Muscle of arm (tissue), 12 donors: ENCODE measurements around the gene ZFP36L1. TPM values are rescaled to one million over a fixed set of nuclear protein-coding genes. Genes with fewer than 3 reads are reported as not detected.
A peak's percentile ranks its signal among the peaks of the same experiment; 100 is the strongest.

ENCODE experiments used
- DNase-seq: peaks from one replicate; pipeline ENCODE4 v3.0.0-alpha.2; 2013
- polyA plus RNA-seq, 12 donors: library from polyadenylated mRNA; unstranded; fragments of 120-200 nt; gene quantifications; one replicate each; pipeline ENCODE4 v1.2.1, GENCODE V29; 2013; ENCODE audit not compliant: insufficient read length in 12 of 12

The ZFP36L1 gene
- polyA plus RNA-seq, 12 donors = 156 to 487 (median 192) TPM

- no peak for DNase-seq
These were observed 26.4 kb upstream of the ZFP36L1 start for GRCh38 chr14:68819260-68819691.

DNA sequence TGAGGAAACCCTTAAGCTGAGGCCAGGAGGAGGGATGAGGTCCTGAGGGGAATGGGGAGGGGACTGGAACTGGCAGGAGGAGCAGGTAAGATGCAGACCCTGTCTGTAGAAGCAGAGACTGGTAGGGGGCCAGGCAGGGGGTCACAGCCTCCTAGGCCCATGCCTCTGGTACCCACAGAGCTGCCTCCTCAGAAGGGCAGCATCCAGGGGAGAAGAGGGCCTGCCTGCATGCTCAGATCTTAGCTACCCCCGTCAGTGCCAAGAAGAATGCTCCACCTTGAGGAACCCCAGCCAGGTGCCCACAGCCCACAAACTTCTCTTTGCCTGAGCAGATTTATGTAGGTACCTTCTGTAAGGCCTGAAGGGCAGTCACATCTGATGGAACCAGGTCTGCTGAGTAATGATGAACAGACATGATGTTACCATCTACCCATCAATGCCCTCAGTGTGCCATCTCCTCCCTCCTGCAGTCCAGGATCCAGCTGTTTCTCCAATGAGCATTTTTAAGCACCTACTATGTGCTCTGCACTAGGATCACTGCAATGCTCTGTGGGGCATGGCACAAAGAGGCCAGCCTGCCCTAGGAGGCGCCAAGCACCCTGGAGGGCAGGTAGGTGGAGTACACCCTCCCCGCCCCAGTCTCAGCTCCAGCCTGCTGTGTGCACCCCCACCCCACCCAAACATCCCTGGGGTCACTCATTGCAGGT is 24.8 kb upstream of the ZFP36L1 start:
- DNase-seq = no peak

GRCh38 chr14:68816943-68817430 is 24.1 kb upstream of the ZFP36L1 start:
- DNase-seq = no peak

DNA sequence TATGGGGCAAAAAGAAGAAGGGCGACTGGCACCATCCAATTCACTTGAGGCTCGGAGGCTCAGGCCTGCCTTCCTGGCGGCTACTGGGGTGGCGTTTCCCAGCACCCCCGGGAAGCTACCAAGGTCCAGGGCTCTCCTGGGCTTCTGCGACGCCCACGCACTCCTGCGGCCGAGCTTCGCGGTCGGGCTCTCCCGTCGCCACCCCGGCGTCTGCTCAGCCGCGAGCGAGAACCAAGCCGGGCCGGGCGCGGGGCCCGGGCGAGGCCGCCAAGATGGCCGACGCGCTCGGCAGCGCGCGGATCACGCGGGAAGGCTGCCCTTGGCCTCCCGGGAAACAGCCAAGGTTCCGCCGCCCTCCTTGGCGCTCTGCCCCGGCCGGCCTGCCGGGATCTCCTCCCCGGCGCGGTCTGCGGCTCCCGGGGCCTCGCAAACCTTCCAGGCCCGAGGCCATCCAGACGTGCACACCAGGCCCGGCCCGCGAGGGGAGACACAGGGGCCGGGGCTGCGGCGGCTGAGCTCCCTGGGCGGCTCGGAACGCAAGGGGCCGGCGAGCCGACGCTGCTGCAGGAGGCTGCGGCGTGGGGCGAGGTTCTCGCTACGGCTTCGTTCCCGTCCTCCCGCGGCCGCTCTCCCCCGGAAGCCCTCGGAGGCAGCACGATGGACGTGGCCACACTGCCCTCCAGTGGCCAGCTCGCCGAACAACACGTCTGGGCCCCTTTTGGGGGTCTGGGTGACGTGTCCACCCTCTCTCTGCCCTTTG is 23.5 kb upstream of the ZFP36L1 start:
- DNase-seq = peak; percentile 93

DNA sequence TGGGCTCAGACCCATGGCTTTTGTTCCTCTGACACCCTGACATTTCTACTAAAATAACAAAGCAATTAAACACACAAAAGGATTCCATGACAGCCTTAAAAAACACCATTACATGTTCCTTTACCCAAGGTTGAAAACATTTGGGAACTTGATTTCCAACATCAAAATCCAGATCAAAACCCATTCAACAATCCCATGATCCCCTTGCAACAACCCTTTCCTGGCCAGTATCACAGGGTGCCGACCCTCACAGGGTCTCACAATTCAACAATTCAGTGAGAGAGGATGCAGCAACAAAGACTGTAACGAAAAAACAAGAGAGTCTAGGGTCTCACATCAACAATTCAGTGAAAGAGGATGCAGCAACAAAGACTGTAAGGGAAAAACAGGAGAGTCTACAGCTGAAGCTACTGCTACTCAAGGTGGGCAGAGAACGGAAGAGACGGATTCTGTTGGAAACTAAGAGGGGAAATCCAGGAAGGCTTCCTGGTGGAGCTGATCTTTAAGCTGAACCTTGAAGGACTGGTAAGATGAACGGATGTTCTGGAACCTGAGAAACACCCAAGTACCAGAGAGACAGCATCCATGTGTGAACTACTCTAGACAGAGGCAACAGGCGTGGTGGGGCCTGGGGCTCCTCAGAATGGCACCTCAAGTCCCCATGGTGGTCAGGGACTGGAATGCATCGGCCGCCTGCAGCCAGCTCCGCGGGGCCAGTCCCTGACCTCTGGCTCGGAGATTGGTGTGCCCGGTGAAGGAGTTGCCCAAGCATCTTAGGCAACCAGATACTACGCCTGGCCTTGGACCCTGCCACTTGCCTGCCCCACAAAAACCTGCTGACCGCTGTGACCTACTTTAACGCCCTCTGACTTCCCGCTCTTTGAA is 22.7 kb upstream of the ZFP36L1 start:
- DNase-seq = no peak

GRCh38 chr14:68814539-68815297 is 21.9 kb upstream of the ZFP36L1 start:
- no peak for DNase-seq

- DNase-seq = no peak
These were observed 21.3 kb upstream of the ZFP36L1 start for GRCh38 chr14:68814238-68814538.

DNA sequence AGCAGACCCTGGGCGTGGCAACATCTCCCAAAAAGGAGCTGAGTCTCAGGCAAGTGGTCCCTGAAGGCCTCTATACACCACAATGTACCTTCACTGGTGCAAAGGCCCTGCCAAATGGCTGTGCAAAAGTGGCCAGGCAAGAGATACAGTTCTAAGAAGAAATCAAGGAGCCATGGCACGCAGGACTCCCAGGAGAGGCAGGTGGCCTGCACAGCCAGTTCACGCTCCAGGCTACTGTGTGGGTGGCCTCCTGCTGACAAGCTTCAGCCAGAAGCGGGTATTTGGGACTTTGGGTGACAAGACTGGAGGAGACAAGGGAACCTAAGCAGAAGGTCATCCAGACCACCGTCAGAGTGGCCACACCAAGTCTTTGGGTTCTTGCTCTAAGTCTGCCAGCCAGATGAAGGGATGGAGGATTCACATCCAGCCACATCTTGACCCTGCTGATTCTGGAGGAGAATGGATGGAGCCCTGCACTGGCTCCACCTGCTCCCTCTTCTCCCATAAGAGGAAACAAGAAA is 20.5 kb upstream of the ZFP36L1 start:
- no peak for DNase-seq

GRCh38 chr14:68811171-68811570 is 18.3 kb upstream of the ZFP36L1 start:
- no peak for DNase-seq

GRCh38 chr14:68810173-68811153 is 17.6 kb upstream of the ZFP36L1 start:
- DNase-seq = no peak

- DNase-seq = no peak
These were observed 16.7 kb upstream of the ZFP36L1 start for GRCh38 chr14:68809524-68809923.

- DNase-seq = no peak
These were observed 16.0 kb upstream of the ZFP36L1 start for GRCh38 chr14:68808696-68809480.

DNA sequence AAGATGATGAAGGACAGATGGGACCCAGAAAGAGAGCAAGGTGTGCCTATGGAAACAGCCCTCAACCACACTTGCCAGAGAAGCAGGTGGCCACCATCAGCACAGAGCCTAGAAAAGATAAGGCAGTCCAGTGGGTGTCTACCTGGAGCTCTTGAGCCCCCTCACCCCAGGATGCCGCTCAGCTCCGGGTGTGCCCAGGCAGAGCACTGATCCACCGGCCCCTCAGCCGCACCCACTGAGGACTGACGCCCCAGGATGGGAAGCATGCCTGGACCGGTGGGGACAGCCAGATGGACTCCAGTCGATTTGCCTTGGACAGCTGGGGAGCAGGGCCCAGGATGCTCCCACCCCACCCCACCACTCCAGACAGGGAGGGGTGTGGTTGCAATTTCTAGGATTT is 15.1 kb upstream of the ZFP36L1 start:
- DNase-seq = no peak

GRCh38 chr14:68807148-68807600 is 14.3 kb upstream of the ZFP36L1 start:
- no peak for DNase-seq

- no peak for DNase-seq
These were observed 13.8 kb upstream of the ZFP36L1 start for GRCh38 chr14:68806526-68807147.

GRCh38 chr14:68805414-68805813 is 12.5 kb upstream of the ZFP36L1 start:
- DNase-seq = no peak

GRCh38 chr14:68801631-68802030 is 8.8 kb upstream of the ZFP36L1 start:
- DNase-seq = no peak

DNA sequence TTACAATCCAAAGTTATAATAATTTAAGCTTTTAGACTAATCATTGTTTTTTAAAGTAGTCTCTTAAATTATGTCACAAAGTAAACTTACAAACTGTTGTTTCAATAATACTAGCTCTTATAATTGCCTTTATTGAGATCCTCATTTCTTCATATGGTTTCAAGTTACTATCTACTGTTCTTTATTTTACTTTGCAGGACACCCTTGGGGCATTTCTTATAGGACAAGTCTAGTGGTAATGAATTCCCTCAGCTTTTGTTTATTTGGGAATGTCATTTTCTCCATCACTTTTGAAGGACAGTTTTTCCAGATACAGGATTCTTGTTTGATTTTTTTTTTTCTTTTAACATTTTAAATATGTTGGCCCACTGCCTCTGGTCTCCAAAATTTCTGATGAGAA is 8.1 kb upstream of the ZFP36L1 start:
- DNase-seq = no peak

GRCh38 chr14:68800390-68800789 is 7.5 kb upstream of the ZFP36L1 start:
- DNase-seq = no peak
